CD4-positive, alpha-beta T cell treated with Interleukin-1 beta for 1 hour (primary cell): ENCODE results near the gene PKDCC.
"Not testable (repeated sequence)": the region's sequence is repeated elsewhere in the genome, so short reads cannot be mapped to it uniquely, and the experiment has no call there.

Experiments used
- DNase-seq, 2 donors: peaks; one replicate each; pipeline ENCODE4 v3.0.0-alpha.2; 2020 to 2022

Gene PKDCC

DNA sequence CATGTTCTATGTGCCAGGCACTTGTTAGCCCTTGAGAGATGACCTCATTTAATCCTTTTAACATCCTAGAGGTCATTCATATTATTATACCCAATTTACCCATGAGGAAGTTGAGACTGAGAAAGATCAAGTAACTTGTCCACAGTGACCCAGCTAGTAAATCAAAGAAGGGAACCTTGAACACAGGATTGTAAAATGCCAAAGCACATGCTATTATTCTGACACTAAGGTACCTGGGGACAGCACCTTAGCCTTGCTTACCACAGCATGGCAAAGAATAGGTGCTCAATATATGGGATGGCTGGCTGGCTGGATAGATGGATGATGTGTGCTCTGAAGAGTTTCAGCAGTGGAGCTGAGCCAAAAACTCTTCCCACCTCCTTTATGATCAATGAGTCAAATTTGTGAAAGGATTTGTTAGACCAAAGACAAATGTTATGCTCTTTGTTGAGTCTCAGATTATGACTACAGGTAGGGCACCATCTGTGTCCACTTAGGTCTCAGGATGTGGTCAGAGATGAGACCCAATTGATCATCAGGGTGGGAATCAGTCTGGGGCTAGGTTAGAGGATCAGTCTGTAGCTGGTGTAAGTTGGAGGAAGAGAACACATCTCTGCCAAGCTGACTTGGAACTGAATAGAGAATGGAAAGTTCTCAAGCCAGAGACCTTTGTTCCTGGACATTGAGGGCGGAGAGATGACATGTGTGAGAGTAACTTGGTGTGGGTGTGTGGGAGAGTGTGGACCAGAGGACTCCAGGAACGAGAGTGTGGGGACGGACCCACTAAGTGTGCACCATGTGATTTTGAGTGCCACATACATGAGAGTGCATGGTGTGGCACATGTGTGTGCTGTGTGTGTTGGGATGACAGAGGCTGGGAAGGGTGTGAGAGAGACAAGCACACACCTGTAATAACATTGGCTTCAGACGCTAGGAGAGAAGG lies 16.3 kb upstream of the PKDCC start:
- no peak for DNase-seq

DNA sequence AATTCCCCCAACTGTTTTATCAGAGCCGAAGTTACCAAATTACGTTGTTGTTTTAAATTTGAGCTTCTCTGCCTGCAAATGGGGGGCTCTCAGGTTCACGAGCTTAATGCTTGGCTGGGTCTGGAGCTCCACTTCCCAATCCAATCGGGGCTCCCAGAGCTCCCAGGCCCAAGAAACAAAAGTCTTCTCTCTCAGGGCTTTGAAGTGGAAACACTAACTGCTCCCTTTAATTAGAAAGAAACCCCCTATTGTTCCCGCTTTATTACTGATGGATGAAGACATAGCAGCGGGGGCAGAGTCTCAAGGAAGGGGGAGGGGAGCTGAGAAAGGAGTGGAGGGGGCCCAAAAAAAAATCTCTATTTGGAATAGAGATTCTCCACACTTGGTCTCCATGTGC lies 15.6 kb upstream of the PKDCC start:
- DNase-seq, result no peak

DNA sequence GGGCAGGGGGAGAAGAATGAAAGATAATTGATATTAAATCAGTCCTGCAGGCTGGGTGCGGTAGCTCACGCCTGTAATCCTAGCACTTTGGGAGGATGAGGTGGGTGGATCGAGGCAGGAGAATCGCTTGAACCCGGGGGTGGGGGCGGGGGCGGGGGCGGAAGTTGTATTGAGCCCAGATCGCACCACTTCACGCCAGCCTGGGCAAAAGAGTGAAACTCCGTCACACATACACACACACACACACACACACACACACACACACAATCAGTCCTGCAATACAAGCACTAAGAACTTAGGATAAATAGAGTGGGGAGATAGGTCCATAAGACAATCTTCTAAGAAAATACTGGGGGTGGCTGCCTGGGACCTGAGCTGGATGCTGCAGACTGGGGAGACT lies 15.1 kb upstream of the PKDCC start:
- no peak for DNase-seq

DNA sequence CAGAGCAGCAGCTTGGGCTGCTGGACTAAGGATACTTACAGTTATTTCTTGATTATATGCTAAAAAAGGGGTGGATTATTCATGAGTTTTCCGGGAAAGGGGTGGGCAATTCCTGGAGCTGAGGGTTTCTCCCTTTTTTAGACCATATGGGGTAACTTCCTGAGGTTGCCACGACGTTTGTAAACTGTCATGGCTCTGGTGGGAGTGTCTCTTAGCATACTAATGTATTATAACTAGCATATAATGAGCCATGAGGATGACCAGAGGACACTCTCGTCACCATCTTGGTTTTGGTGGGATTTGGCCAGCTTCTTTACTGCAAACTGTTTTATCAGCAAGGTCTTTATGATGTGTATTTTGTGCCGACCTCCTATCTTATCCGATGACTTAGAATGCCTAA lies 13.7 kb upstream of the PKDCC start:
- not testable (repeated sequence) for DNase-seq

DNA sequence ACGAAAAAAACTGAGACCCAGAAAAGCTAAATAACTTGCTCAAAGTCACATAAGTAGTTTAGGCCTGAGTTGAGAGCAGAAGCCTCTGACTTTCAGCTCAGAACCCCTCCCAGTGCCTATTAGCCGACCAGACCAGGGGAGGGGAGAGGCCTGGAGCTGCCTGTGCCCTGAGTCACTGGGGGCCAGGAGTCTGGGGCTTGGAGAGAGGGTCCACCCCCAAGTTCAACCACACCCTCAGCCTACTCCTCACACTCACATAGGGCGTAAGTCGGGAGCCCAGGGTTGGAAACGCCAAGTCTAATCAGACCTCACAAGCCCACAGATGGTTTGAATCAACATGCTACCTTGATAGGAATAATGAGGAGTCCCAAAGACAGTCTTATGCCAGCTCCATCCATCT lies 12.6 kb upstream of the PKDCC start:
- no peak for DNase-seq

DNA sequence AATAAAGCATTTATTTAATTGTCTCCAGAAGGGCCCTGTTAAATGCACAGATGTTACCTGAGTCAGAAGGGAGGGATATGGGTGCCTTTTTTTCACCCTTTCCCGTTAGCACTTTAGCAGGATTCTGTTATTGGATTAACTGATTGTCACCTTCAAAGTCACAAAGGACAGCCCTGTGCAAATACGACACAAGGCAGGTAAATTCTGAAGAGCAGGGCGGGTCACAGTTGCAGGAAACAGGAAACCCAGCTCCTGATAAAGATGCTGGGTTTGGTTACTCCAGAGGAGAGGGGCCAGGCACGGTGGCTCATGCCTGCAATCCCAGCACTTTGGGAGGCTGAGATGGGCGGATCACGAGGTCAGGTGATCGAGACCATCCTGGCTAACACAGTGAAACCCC lies 11.4 kb upstream of the PKDCC start:
- no peak for DNase-seq

DNA sequence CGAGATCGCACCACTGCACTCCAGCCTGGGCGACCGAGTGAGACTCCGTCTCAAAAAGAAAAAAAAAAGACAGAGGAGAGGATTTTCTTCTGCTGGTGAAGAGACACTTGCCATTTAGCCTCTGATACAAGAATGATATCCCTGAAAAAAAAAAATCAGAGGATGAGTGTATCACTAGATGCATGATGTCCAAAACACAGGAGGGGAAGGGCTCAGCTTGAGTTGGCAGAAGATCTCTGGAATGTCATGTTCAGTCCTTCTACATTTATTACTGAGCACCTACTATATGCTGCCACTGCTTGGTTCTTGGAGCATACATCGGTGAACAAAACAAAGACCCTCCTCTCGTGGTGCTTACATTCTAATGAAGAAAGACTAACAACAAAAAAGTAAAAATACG lies 10.9 kb upstream of the PKDCC start:
- DNase-seq, result no peak

DNA sequence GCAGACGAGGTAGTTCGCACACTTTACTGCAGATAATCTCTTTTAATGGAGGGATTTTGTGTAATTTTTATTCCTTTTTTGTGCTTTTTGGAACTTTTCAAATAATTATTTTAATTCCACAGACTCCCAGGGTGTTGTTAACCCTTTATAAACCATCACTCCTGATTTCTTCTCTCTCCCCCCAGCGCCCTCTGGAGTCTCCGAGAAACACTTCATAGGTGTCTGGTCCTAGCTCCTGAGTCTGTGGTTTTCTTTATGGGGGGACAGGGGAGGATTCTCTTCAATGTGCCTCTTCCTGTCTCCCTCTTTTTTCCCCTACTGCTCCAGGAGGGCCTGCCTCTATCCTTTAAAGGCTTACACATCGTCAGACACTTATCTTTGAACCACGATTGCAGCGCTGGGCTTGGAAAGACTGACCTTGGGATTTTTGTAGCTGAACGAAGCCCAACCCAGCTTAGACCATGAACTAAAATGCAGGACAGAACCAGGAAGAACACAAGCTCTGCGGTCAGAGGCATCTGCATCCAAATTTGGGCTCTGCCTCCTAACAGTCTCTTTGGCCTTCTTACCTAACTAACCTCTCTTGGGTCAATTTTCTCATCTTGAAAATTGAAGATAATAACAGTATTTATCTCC lies 7.1 kb upstream of the PKDCC start:
- DNase-seq, result no peak

DNA sequence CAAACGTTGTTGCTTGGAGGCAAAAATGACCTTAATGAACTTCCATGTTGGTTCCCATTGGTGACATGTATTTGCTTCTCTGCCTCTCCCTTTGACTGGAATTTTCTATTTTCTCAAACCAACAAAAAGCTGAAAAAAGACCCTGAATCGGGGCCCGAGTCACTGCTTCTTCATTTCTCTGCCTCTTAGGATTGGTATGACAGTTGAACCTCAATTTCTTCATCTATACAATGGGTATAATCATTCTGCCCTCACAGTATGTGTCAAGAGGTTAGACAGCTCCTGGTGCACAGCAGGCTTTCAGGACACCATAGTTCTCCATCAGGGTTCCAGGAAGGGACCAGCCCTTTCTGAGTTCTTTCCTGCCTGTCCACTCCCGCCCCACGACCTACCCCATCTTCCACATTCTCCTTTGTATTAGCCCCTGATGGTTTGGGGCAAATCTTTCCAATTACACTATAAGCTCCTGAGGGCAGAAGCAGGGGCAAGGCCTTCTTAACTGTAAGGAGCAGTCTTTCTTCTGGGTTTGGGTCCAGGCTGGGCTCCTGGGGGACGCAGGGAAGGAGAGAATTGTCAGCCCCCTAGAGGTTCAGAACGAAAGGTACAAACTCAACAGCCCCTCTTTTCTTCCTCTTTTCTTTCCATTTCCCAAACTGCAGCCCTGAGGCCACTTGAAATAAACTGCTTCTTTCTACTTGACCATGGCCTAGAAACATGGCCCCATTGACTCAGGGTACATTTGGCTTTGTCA lies 6.3 kb upstream of the PKDCC start:
- DNase-seq, result no peak

DNA sequence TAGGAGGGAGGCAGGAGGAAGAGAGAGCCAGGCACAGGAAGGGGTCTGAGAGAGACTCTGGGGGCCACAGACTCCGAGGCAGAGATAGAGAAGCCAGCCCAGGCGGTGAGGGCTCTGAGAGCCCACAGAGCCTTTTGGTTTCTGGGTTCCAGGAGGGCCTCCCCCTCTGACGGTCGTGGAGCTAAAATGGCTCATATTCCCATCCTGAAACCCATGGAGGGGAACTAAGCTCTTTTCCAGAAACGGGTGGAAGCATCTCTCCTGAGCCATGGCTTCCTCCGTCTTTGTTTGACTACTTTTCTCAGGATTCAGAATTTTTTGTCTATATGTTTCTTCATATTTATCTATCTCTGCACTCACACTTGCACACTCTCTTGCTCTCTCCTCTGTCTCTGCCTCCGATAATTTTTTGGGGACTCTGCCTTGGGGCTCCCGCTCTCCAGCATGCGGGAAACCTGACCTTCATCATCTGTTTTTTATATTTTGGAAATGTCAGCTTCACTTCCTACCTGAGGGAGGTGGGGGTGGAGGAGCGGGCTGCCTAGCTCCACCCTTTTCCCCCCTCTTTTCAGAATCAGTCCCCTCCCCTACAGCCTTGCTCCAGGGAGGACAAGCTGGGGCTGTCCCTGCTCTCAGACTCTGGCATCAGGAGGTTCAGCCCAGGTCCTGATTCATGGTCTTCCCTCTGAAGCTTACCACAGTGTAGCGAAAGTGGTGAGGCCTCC lies 5.0 kb upstream of the PKDCC start:
- DNase-seq, result no peak

DNA sequence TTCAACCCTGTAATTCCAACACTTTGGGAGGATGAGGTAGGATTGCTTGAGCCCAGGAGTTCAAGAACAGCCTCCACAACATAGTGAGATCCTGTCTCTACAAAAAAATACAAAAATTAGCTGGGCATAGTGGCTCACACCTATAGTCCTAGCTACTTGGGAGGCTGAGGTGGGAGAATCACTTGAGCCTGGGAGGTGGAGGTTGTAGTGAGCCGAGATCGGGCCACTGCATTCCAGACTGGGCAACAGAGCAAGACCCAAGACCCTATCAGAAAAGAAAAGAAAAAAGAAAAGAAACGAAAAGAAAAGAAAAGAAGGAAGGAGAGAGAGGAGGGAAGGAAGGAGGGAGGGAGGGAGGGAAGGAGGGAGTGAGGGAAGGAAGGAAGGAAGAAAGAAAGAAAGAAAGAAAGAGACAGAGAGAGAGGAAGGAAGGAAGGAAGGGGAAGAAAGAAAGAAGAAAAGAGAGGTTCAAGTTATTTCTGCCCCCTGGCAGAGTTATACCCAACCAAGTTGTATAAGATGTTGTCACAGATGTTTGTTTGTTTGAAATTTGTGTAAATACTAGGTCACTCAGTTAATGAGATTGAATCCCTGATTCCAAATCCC lies 3.9 kb upstream of the PKDCC start:
- DNase-seq, result no peak

DNA sequence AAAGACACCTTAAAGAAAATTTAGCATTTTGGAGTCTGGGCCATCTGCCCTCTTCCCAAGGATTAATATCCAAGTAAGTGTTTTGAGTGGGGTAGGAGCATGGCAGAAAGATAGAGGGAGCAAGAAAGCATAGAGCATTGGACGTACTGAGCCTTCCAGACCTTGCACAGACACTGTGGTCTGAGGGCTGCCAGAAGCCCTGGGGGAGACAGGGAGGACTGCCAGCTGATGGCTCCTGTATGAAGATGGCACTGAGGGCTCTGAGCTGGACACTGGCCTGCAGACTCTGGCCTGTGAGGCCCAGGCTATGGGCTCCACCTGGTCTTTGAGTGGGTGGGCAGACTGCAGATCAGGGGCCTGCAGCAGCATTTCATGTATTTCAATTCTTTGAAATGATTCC lies 2.9 kb upstream of the PKDCC start:
- DNase-seq, result no peak

DNA sequence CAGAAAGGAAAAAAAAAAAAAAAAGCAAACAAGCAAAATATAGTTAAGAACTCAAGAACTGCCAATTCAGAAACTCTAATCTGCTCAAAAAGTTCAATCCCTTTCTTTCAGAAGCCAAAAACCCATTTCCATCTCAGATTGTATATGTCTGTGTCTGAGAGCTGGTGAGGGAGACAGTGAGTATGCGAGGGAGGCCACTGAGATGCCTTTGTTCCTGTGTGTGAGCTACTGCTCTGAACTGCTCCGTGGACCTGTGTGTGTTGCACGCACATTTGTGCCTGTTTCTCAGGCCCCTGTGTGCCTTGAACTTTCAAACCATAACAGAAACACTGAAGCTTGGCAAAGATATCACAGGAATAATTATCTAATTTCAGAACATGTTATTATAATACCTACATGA lies 2.5 kb upstream of the PKDCC start:
- no peak for DNase-seq

DNA sequence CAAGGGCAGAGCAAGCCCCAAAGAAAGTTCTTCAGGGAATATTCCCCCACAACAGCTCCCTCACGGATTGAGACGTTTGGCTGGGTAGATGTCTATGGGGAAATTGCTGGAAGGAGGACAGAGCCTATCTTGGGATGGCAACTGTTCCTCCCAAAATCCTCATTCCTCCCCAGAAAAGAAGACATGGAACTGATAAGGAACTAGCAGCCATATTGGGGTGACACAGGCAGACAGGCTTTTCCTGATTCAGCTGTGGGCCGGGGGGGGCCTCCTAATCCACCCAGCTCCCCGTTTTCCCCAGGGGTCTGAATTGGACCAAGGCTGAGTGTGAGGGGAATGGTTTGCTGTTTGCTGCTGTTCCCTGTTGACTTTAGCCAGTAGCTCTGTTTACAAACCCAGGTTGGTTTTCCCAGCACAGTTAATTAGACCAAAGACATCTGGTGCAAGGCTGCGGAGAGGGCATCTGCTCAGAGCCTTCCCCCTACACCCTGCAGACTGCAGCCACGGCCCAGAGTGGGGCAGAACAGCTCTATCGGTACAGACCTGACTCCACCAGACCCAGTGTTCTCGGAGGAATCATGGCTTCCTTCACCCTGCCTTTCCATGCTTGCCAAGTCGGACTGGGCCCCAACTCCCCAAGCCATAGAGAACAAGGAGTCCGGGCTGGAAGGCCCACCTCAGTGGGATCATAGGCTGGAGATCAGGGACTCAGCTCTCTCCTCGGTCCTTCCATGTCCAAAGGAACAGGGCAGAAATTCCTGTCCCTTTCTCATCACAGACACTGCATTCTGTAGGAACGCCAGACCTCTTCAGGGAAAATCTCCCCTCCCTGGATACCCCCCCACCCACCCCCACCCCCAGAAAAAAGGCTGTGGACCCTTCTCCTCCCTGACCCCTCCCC lies 1.7 kb upstream of the PKDCC start:
- DNase-seq, result no peak

DNA sequence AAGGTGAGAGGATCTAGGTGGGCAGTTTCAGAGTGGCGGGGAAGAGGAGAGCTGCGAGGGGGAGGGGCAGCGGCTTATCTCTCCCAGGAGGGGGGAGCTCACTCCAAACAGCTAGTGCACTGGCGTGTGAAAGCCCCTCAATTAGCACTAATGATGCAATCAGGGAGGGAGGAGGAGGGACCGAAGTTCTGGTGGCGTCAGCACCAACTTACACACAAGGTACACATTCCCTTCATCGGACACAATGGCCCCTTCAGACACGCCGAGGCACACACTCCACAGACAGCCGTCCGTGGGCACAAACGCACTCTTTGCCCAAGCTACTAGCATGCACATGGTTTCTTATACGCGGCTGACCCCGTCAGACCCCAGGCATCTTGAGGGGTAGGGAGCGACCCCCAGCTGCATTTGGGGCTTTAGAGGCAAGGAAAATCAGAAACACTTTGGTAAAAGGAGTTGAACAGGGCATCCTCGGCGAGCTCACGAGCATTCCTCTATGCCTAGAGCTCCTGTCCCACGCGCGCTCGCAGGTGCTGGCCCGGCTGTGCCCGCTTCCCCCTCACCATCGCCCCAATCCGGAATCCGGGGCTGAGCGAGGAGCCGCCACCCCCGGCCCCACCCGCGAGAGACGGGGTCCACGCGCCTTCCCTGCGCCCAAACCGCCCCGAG lies 868 bp upstream of the PKDCC start:
- DNase-seq, result no peak

DNA sequence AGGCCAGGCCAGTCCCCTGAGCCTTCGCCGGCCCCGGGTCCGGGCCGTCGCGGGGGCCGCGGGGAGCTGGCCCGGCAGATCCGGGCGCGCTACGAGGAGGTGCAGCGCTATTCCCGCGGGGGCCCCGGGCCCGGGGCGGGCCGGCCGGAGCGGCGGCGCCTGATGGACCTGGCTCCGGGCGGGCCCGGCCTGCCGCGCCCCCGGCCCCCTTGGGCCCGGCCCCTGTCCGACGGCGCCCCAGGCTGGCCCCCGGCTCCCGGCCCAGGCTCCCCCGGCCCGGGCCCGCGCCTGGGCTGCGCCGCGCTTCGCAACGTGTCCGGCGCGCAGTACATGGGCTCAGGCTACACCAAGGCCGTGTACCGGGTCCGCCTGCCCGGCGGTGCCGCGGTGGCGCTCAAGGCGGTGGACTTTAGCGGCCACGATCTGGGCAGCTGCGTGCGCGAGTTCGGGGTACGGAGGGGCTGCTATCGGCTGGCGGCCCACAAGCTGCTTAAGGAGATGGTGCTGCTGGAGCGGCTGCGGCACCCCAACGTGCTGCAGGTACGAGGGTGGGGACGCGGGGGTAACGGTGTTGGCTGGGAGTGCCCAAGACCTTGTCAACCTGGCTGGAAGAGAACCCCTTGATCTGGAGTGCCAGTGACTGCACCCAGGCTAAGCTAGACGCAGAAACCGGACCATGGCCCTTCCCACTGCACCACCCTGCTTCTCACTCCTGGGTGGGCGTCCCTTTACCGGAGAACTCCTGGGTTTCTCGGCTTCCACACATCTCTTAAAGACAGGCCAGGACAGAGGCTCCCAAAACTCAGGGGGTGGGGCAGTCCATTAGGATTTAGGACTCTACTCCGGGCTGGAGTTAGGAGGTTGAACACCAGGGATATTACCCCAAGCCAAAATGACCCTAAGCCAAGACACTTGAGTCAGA lies 739 bp downstream of the PKDCC start:
- no peak for DNase-seq

DNA sequence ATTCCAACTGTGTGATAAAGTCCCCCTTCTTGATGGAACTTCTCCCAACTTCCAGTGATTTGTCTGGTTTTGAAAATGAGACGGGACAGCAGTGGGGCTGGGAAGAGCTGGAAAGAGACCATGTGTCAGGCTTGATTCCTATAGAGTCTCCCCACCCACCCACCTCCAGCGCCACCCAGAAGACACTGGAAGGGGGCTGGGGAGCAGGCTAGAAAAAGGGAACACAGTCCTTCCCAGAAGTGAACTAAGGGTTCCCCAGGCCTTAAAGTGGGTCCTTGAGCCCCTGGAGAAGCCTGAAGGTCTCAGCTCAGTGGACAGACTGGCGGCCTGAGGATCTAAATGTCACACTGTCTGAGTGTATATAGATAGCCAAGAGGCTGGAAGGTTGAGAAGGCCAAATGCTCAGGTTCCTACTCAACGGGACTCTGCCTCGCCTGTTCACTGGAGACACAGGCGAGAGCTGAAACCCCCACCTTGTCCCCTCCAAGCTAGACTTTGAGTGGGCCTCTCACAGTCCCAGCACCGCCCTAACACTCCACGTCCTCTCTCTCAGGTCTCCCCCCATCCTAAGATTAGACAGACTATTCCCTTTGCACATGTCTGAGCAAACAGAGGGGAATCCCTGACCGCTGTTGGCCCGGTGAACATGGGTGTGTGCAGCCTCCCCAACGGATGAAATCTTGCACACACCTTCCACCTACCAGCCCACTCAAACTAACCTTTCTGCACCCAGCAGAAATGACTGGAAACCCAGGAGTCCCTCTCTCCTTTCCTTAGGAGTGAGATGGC lies 1.6 kb downstream of the PKDCC start:
- no peak for DNase-seq

DNA sequence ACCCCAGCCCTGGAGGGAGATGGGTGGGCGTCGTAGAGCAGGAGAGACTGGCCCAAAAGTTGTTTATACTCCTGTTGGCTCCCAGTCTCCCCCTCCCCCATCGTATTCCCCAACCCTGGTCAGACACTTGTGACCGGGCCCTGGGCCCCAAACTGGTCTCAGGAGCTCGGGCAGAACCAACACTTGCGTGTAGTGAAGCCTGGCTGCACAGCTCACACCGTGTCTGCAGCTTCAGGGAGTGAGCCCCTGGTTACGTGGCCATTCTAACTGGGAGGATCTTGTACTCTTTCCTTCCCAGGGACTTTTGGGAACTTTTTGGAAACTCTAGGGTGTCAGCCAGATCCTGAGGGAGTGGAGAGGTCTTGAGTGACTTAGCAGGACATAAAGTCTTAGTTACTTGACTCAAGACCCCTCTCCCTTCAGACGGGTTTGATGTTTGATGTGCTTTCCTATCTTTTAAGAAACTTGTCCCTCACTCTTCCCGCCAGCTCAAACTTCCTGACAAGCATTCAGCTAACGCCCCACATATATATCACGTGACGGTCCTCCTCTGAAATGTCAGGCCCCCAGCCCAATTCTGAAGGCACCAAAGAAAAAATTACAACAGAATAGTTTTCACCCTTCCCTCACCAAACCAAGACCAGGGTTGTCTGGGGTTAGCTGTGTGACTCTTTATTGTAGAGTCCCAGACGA lies 2.3 kb downstream of the PKDCC start:
- DNase-seq, result no peak
